GM23248 (cell line): ENCODE measurements around the gene ZNF311. TPM values are rescaled to one million over a fixed set of nuclear protein-coding genes. Genes with fewer than 3 reads are reported as not detected.

Source experiments
- DNase-seq: peaks from one replicate; pipeline ENCODE4 v3.0.0-alpha.2; 2015
- H2AFZ ChIP-seq: fragments of 200-600 bp; sonication (generic); 2 replicates; pipeline ENCODE4 v1.6.1; 2016; ENCODE audit warnings: antibody characterized with exemption
- H3F3A ChIP-seq: fragments of 200-600 bp; sonication (generic); 2 replicates; pipeline ENCODE4 v1.6.1; 2016; ENCODE audit warnings: mild to moderate bottlenecking, antibody characterized with exemption, mixed run types; ENCODE audit not compliant: insufficient read depth
- H3K27ac ChIP-seq: fragments of 200-600 bp; sonication (generic); 2 replicates; pipeline ENCODE4 v1.5.1; 2016; ENCODE audit warnings: mild to moderate bottlenecking
- H3K27me3 ChIP-seq: fragments of 200-600 bp; sonication (generic); replicated peaks from 2 replicates; pipeline ENCODE4 v1.6.1; 2016; ENCODE audit warnings: mild to moderate bottlenecking; ENCODE audit not compliant: insufficient read depth
- H3K36me3 ChIP-seq: fragments of 200-600 bp; sonication (generic); 2 replicates; pipeline ENCODE4 v1.6.1; 2016; ENCODE audit warnings: low read depth, mild to moderate bottlenecking
- H3K4me1 ChIP-seq: fragments of 200-600 bp; sonication (generic); 2 replicates; pipeline ENCODE4 v1.6.1; 2016; ENCODE audit warnings: mild to moderate bottlenecking; ENCODE audit not compliant: insufficient read depth
- H3K4me2 ChIP-seq: fragments of 200-600 bp; sonication (generic); one replicate; pipeline ENCODE4 v1.6.1; 2016; ENCODE audit warnings: mild to moderate bottlenecking; ENCODE audit not compliant: unreplicated experiment
- H3K4me3 ChIP-seq: fragments of 200-600 bp; sonication (generic); 2 replicates; pipeline ENCODE4 v1.5.1; 2016; ENCODE audit warnings: mild to moderate bottlenecking
- H3K79me2 ChIP-seq: fragments of 200-600 bp; sonication (generic); 2 replicates; pipeline ENCODE4 v1.6.1; 2016; ENCODE audit warnings: mild to moderate bottlenecking; ENCODE audit not compliant: insufficient read depth
- H3K9ac ChIP-seq: fragments of 200-600 bp; sonication (generic); 2 replicates; pipeline ENCODE4 v1.6.1; 2016; ENCODE audit warnings: mild to moderate bottlenecking
- H3K9me2 ChIP-seq: fragments of 200-600 bp; sonication (generic); 2 replicates; pipeline ENCODE4 v1.6.1; 2016; ENCODE audit warnings: mixed run types, mild to moderate bottlenecking, moderate library complexity; ENCODE audit not compliant: insufficient read depth
- H3K9me3 ChIP-seq: fragments of 200-600 bp; sonication (generic); one replicate; pipeline ENCODE4 v1.6.1; 2017; ENCODE audit warnings: low read depth
- H4K20me1 ChIP-seq: fragments of 200-600 bp; sonication (generic); 2 replicates; pipeline ENCODE4 v1.6.0; 2016; ENCODE audit not compliant: insufficient read depth
- EZH2 ChIP-seq: fragments of 200-600 bp; sonication (generic); IDR thresholded peaks from 2 replicates; pipeline ENCODE4 v1.6.1; 2018; ENCODE audit warnings: antibody characterized with exemption, mild to moderate bottlenecking; ENCODE audit not compliant: insufficient read depth, poor library complexity, severe bottlenecking
- EZH2phosphoT487 ChIP-seq: fragments of 200-600 bp; sonication (generic); IDR thresholded peaks from 2 replicates; pipeline ENCODE4 v1.6.1; 2018; ENCODE audit warnings: antibody characterized with exemption, moderate library complexity, mild to moderate bottlenecking, low read depth; ENCODE audit not compliant: insufficient read depth
- WGBS, 2 experiments: methylation state at CpG; one replicate each; pipeline ENCODE4 v1.1.6; 2015 to 2017; ENCODE audit warnings: low lambda C conversion rate in 2 of 2, low coverage in 1 of 2; ENCODE audit errors: missing lambda C conversion rate in 2 of 2; 5-methylcytosine and 5-hydroxymethylcytosine counted together
- in situ Hi-C: fragments of 300-500 bp; cut with MboI; formaldehyde crosslinking; loops from 2 replicates; pipeline ENCODE4 v1.15.0; 2020
- polyA plus RNA-seq: library from polyadenylated mRNA; unstranded; fragments of >200 nt; fragmentation: Nextera tagmentation; extraction: Ambion mirVana; gene quantifications from 2 replicates; pipeline ENCODE4 v1.2.1, GENCODE V29; 2016
- total RNA-seq: library from RNA; depleted of rRNA; stranded (reverse); fragments of >200 nt; shearing (Covaris generic); gene quantifications from 2 replicates; pipeline ENCODE4 v1.2.3, GENCODE V29; 2014

The ZNF311 gene
- total and polyA plus RNA-seq, 2 experiments from 2014 or later: 0.54 to 0.93 TPM

DNA sequence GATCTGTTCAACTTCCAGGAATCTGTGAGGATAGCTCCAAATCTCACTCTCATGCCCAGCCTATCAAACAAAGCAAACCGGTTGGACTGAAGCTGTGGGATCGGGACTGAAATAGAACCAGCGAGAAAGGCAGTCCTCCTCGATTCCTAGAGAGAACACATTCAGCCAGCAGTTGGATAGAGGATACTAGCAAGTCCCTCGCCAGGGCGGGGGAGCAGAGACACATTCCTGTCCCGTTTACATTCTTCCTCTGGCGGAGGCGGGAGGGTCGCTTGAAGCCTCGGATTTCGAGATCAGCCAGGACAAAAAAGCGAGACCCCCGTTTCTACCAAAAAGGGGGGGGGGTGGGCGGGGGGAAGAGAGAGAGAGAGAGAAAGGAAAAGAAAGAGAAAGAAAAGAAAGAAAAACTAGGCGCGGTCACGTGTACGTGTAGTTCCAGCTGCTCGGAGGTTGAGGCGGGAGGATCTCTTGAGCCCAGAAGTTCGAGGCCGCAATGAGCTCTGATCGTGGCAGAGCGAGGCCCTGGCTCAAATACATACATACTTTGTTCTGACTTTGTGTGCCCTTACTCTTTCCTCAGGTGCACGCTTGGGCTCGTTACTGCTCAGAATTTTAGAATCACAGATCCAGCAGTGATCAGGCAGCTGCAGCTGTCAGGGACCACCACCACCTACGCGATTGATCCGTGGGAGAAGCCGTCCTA is 19.5 kb downstream of the ZNF311 start:
- Histone ChIP-seq H3K9me3 (no peaks in the 10 kb centered on the region), H3K4me3 (peak overlapping the region; percentile 72), H2AFZ (peak overlapping the region; percentile 97), H3K27ac (peak overlapping the region; percentile 68), H3K27me3 (no peaks in the 10 kb centered on the region), H3K9me2 (no peaks in the 10 kb centered on the region), H3K4me2 (peak overlapping the region; percentile 83), H3K4me1 (0 out of 2 replicates have a peak, but pooled peaks cover 15% of the 10 kb centered on the region), H4K20me1 (no peaks in the 10 kb centered on the region), H3K79me2 (no peaks in the 10 kb centered on the region), H3K9ac (peak overlapping the region; percentile 56), H3K36me3 (no peaks in the 10 kb centered on the region), H3F3A (peaks cover 31% of the 10 kb centered on the region)
- no peak for TF ChIP-seq EZH2phosphoT487
- no peak for TF ChIP-seq EZH2
- peak; percentile 98 for DNase-seq
- in situ Hi-C loops: no loop called here
- WGBS, 2 experiments: 13 to 15% methylated on average over 24 to 31 of the region's 31 CpGs

- TF ChIP-seq EZH2phosphoT487: no peak
- TF ChIP-seq EZH2: no peak
- H3K4me1 ChIP-seq: 0 out of 2 replicates have a peak, but pooled peaks cover 17% of the 10 kb centered on the region
- H3K4me3 ChIP-seq: peak overlapping the region; percentile 72; the same call in 1 of the 2 replicates
- H3K9ac ChIP-seq: no peak overlapping the region
- 59 to 61% methylated on average over 5 of the region's 5 CpGs for WGBS, 2 experiments
- no peak for DNase-seq
- H3K9me3 ChIP-seq: no peaks in the 10 kb centered on the region
- H3F3A ChIP-seq: peaks cover 32% of the 10 kb centered on the region
- no peaks in the 10 kb centered on the region for H3K36me3 ChIP-seq
- H4K20me1 ChIP-seq: no peaks in the 10 kb centered on the region
- no peaks in the 10 kb centered on the region for H3K9me2 ChIP-seq
- no peak overlapping the region for H3K27ac ChIP-seq
- peak overlapping the region; percentile 83 for H3K4me2 ChIP-seq
- H2AFZ ChIP-seq: no peak overlapping the region
- in situ Hi-C loops: no loop called here
- H3K79me2 ChIP-seq: no peaks in the 10 kb centered on the region
- no peaks in the 10 kb centered on the region for H3K27me3 ChIP-seq
These were observed 21.3 kb downstream of the ZNF311 start for GRCh38 chr6:28983838-28984237.

GRCh38 chr6:28982476-28983266 is 22.4 kb downstream of the ZNF311 start:
- H3K27ac ChIP-seq: peak overlapping the region; percentile 45

GRCh38 chr6:28981833-28982475 is 23.2 kb downstream of the ZNF311 start:
- H3K36me3 ChIP-seq: no peaks in the 10 kb centered on the region
- no peak for TF ChIP-seq EZH2phosphoT487
- TF ChIP-seq EZH2: no peak
- peaks cover 23% of the 10 kb centered on the region; the same call in 1 of the 2 replicates for H3K4me1 ChIP-seq
- H4K20me1 ChIP-seq: no peaks in the 10 kb centered on the region
- H3F3A ChIP-seq: peaks cover 41% of the 10 kb centered on the region
- peak overlapping the region; percentile 90 for H3K4me3 ChIP-seq
- H3K27me3 ChIP-seq: no peaks in the 10 kb centered on the region
- H3K9me3 ChIP-seq: no peaks in the 10 kb centered on the region
- H3K27ac ChIP-seq: peak overlapping the region; percentile 57
- peak overlapping the region; percentile 79 for H2AFZ ChIP-seq
- H3K9ac ChIP-seq: peak overlapping the region; percentile 74
- peak; percentile 88 for DNase-seq
- H3K4me2 ChIP-seq: peak overlapping the region; percentile 97
- no peaks in the 10 kb centered on the region for H3K79me2 ChIP-seq
- no peaks in the 10 kb centered on the region for H3K9me2 ChIP-seq
- 1 to 2% methylated on average over 23 of the region's 23 CpGs for WGBS, 2 experiments
- in situ Hi-C loops: no loop called here

More at GRCh38 chr6:28982476-28983266, 22.4 kb downstream of the ZNF311 start:
- Histone ChIP-seq H3K9me3 (no peaks in the 10 kb centered on the region), H3K27me3 (no peaks in the 10 kb centered on the region), H3F3A (peaks cover 41% of the 10 kb centered on the region), H3K9ac (peak overlapping the region; percentile 74), H3K9me2 (no peaks in the 10 kb centered on the region), H3K4me2 (peak overlapping the region; percentile 97), H3K36me3 (no peaks in the 10 kb centered on the region), H3K4me1 (peaks cover 23% of the 10 kb centered on the region; the same call in 1 of the 2 replicates), H2AFZ (peak overlapping the region; percentile 74), H4K20me1 (no peaks in the 10 kb centered on the region), H3K4me3 (peak overlapping the region; percentile 90), H3K79me2 (no peaks in the 10 kb centered on the region)
- peak; percentile 80 for DNase-seq
- TF ChIP-seq EZH2phosphoT487 (no peak), EZH2 (no peak)
- in situ Hi-C loops: no loop called here
- WGBS, 2 experiments: 8 to 10% methylated on average over 17 of the region's 17 CpGs
